Measurements from ENCODE around the gene KIF24.
"Not testable (repeated sequence)": the region's sequence is repeated elsewhere in the genome, so short reads cannot be mapped to it uniquely, and the experiment has no call there.

DNA sequence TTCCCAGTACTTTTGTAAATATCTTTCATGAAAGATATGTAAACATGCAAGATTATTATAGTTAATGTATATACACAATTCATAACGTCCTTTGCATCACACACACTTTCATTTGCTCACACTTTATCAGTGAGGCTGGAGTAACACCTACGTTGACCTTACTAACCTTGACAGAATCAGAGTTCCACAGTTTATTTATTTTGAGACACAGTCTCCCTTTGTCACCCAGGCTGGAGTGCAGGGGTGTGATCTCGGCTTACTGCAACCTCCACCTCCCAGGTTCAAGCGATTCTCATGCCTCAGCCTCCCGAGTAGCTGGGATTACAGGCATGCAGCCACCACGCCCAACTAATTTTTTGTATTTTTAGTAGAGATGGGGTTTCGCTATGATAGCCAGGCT is 28.0 kb downstream of the KIF24 start:
- not testable (repeated sequence) for TF ChIP-seq RAD21 (IDR thresholded peaks at IDR 0.05 in 1 of 2, conservative IDR thresholded peaks at IDR 0.05 in 1 of 2; ENCODE audit: low read depth in 2 of 2, low read length in 2 of 2); EGR1 (IDR thresholded peaks at IDR 0.05; ENCODE audit: borderline replicate concordance, low read depth, low read length)
- TF ChIP-seq, protein P1, sequence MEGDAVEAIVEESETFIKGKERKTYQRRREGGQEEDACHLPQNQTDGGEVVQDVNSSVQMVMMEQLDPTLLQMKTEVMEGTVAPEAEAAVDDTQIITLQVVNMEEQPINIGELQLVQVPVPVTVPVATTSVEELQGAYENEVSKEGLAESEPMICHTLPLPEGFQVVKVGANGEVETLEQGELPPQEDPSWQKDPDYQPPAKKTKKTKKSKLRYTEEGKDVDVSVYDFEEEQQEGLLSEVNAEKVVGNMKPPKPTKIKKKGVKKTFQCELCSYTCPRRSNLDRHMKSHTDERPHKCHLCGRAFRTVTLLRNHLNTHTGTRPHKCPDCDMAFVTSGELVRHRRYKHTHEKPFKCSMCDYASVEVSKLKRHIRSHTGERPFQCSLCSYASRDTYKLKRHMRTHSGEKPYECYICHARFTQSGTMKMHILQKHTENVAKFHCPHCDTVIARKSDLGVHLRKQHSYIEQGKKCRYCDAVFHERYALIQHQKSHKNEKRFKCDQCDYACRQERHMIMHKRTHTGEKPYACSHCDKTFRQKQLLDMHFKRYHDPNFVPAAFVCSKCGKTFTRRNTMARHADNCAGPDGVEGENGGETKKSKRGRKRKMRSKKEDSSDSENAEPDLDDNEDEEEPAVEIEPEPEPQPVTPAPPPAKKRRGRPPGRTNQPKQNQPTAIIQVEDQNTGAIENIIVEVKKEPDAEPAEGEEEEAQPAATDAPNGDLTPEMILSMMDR (IDR thresholded peaks at IDR 0.05; ENCODE audit: control extremely low read depth in 1 of 3, insufficient read depth in 1 of 3, low read depth in 1 of 3, low read length in 3 of 3): not testable (repeated sequence)

All from H1 (cell line).